ENCODE measurements around the gene MFAP3L.

MFAP3L gene

DNA sequence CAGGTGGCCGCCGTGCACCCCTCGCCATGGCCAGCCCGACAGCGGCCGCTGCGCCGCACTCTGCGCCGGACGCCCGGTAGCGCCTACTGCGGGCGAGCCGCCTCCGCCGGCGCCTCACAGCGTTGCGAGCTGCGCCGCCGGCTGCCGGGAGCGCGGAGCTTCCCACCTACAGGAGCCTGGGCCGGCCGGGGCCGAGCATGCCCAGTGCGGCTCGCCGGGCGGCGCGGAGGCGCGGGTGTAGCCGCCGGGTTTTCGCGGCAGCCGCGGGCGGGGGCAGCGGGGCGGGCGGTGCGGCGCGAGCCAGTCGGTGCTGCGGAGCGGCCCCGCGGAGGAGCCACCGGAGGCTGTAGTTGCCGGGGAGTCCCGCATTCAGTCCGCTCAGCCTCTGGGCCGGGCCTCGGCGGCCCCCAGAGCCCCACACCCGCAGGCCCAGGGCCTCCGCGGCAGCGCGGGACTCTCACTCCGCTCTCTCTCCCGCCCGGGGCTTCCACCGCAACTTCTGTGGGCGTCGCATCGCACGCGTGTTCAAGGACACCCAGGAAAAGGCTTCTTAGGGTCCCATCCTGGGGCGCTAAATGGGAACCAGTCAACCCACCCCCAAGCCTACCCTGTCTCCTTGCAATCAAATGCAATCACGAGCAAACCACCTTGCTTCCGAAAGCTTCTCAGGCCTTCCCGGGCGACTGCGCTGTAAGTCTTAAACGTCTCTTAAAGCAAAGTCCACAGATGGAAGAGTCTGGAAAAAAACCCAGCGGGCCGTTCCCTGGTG lies at the start of gene MFAP3L:
Gene MFAP3L, minus strand, starts transcription at position 143 of the 769 bp plus-strand sequence. CDS start 20,518 bp downstream, outside the sequence.
- TF ChIP-seq, protein P1, sequence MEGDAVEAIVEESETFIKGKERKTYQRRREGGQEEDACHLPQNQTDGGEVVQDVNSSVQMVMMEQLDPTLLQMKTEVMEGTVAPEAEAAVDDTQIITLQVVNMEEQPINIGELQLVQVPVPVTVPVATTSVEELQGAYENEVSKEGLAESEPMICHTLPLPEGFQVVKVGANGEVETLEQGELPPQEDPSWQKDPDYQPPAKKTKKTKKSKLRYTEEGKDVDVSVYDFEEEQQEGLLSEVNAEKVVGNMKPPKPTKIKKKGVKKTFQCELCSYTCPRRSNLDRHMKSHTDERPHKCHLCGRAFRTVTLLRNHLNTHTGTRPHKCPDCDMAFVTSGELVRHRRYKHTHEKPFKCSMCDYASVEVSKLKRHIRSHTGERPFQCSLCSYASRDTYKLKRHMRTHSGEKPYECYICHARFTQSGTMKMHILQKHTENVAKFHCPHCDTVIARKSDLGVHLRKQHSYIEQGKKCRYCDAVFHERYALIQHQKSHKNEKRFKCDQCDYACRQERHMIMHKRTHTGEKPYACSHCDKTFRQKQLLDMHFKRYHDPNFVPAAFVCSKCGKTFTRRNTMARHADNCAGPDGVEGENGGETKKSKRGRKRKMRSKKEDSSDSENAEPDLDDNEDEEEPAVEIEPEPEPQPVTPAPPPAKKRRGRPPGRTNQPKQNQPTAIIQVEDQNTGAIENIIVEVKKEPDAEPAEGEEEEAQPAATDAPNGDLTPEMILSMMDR (conservative IDR thresholded peaks at IDR 0.05), result peak; percentile 55
- peak within 1 kb of the TSS; percentile 84 for H3K27ac ChIP-seq

DNA sequence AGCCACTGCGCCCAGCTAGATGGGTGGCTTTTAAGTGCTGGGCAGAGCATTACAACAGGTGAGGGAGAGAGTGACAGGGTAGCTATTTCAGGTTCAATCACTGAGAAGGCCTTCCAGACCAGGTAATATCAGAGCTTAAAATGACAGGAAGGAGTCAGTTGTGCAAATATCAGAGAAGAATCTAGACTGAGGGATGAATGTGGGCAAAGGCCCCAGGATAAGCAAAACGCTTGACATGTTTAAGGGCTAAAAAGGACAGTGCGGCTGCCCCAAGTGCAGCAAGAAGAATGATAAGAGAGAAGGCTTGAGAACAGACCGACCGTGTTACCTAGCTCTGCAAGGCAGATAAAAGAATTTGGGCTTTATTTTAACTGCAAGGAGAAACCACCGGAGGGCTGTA lies 45.0 kb upstream of the MFAP3L start:
- H3K27ac ChIP-seq, result no peak overlapping the region
- TF ChIP-seq, protein P1 (conservative IDR thresholded peaks at IDR 0.05), result no peak

DNA sequence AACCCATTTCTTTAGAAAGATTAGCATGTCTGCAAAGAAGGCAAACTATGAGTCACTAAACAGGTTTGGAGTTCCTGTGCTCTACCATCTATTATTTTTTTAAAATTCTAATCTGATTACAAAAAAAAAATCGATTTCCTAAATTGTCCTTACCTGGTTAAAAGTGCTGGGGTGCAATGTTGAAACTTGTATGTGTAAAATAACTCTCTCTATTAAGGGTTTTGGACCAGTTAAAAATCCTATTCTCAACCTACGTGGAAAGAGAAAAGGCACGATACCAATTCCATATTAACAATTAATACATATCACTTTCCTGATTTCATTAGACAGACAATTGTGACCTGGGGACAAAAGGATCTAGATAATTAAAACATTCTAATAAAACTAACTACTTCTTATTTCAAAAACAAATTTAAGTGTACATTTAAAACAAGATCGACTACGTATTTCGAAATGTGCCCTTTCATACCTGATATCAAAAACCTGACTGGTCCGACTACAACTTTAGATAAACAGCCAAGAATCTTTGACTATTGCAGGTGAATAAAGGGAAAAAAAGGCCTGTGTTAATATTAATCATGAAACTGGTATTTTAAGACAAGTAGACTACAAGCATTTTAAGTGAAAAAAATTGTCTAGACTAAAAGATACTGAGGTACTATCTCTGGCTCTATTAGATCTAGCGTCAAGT lies 42.4 kb upstream of the MFAP3L start:
- TF ChIP-seq, protein P1 (conservative IDR thresholded peaks at IDR 0.05), result no peak

DNA sequence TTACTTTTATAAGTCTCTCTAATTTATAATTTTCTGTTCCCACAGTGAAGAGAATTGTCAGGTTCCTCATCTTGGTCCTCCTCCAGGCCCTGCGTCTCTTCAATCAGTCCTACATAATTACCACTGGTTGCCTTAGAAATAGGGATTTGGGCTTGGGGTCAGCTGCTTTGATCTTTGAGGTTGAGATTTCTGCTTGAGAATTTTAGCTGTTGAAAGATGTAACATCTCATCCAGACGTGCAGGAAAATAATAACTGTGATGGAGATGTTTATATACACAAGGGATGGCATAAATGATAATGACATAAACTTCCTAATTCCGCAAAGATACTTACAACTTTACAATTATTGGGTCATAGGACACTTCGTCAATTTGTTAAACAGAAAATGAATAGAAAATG lies 33.2 kb upstream of the MFAP3L start:
- no peak overlapping the region for H3K27ac ChIP-seq
- TF ChIP-seq, protein P1 (conservative IDR thresholded peaks at IDR 0.05), result no peak

More for the DNA sequence above, 42.4 kb upstream of the MFAP3L start:
- no peak overlapping the region for H3K27ac ChIP-seq

- no peak overlapping the region for H3K27ac ChIP-seq
These were observed 32.6 kb upstream of the MFAP3L start for GRCh38 chr4:170058826-170059225.

DNA sequence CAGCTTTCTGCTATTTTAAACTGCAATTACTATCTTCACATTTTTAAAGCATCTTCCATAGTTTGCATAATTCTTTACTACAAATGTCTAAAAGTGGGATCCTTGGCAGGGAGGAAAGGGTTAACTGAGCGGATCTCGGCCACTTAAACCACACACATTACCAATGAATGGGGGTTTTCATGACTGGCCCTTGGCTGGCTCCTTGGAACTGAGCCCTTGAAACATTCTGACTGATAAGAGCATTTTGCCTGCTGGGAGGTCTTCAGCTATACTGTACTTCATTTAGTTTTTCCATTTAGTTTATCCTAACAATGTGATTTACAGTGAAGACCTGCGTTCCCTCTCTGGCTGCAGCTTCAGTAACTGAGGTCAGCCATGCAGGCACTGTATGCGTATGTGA lies 31.7 kb upstream of the MFAP3L start:
- TF ChIP-seq, protein P1 (conservative IDR thresholded peaks at IDR 0.05), result no peak
- no peak overlapping the region for H3K27ac ChIP-seq

More at GRCh38 chr4:170058826-170059225, 32.6 kb upstream of the MFAP3L start:
- TF ChIP-seq, protein P1 (conservative IDR thresholded peaks at IDR 0.05), result no peak

GRCh38 chr4:170052919-170053318 lies 26.7 kb upstream of the MFAP3L start:
- no peak overlapping the region for H3K27ac ChIP-seq
- TF ChIP-seq, protein P1 (conservative IDR thresholded peaks at IDR 0.05), result no peak
